ENCODE results near the gene EHMT1.

The EHMT1 gene

DNA sequence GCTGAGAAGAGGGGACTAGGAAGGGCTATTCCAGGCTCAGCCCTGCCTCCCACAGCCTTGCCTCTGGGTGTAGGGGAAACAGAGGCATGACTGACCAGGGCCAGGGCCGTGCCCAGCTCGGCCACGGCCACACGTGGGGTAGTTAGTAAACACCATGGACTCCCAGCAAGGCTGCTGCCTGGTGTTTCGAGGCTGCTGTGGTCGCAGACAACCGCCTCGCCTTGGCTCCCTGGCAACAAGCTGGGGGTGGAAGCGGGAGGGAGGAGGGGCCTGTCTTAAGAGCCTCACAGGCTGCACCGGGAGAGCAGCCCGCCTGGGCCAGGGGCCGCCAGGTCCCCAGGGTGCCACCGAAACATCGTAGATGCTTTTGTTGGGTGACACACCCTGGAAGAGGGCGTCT is 168.6 kb downstream of the EHMT1 start:
- Histone ChIP-seq H3K27me3 (ENCODE audit: control insufficient read depth in 2 of 2, insufficient read depth in 2 of 2, low read length in 2 of 2) (no peaks in the 10 kb centered on the region), H3K9ac (ENCODE audit: low read depth in 1 of 2, low read length in 2 of 2) (no peak overlapping the region), H3K9me3 (ENCODE audit: control insufficient read depth in 2 of 2, low read length in 2 of 2) (no peaks in the 10 kb centered on the region), H3K27ac (ENCODE audit: low read depth in 2 of 2, low read length in 2 of 2) (no peak overlapping the region), H3K4me3 (ENCODE audit: low read length in 2 of 2) (no peak overlapping the region), H3K36me3 (ENCODE audit: control insufficient read depth in 2 of 2, insufficient read depth in 2 of 2, low read length in 2 of 2) (peaks cover 25 to 50% of the 10 kb centered on the region in 2 donors), H3K4me1 (ENCODE audit: control insufficient read depth in 2 of 2, insufficient read depth in 2 of 2, low read length in 2 of 2) (peaks cover 14 to 15% of the 10 kb centered on the region in 2 donors)

DNA sequence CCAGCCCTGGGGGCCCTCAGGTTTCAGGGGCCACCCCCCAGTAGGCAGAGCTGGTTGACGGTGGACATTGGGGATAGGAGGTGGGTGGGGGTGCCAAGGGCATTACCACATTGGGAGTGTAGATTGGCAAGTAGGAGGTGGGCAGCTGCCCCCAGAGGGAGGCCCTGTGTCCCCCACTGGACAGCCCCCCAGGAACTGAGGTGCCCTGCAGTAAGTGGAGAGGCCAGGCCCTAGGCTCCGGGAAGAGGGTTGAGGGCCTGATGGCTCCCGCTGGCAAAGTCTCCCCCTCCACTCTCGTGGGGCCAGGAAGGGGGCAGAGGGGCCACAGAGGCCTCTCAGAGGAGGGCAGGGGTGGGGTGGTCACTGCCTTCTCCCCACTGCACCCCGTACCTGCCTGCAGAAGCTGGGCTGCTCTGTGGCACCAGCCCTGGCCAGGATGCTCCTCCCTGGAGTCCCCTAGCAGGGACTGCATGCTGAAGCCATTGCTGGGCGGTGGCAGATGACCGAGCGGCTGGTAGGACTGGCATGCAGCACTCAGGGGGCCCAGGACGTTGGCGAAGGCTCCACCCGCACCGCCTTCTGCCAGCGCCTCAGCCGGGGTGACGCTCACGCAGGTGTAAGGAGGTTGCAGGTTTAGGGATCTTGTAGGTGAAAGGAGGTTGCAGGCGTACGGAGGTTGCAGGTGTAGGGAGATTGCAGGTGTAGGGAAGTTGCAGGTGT is 169.1 kb downstream of the EHMT1 start:
- no peaks in the 10 kb centered on the region for H3K27me3 ChIP-seq (ENCODE audit: control insufficient read depth in 2 of 2, insufficient read depth in 2 of 2, low read length in 2 of 2)
- no peaks in the 10 kb centered on the region for H3K9me3 ChIP-seq (ENCODE audit: control insufficient read depth in 2 of 2, low read length in 2 of 2)
- peak overlapping the region; percentile 24 to 65 for H3K9ac ChIP-seq (ENCODE audit: low read depth in 1 of 2, low read length in 2 of 2)
- peaks cover 14 to 15% of the 10 kb centered on the region in 2 donors for H3K4me1 ChIP-seq (ENCODE audit: control insufficient read depth in 2 of 2, insufficient read depth in 2 of 2, low read length in 2 of 2)
- H3K27ac ChIP-seq (ENCODE audit: low read depth in 2 of 2, low read length in 2 of 2): peak overlapping the region; percentile 82 to 90
- H3K4me3 ChIP-seq (ENCODE audit: low read length in 2 of 2): peak overlapping the region; percentile 57 to 66
- peaks cover 23 to 48% of the 10 kb centered on the region in 2 donors for H3K36me3 ChIP-seq (ENCODE audit: control insufficient read depth in 2 of 2, insufficient read depth in 2 of 2, low read length in 2 of 2)

DNA sequence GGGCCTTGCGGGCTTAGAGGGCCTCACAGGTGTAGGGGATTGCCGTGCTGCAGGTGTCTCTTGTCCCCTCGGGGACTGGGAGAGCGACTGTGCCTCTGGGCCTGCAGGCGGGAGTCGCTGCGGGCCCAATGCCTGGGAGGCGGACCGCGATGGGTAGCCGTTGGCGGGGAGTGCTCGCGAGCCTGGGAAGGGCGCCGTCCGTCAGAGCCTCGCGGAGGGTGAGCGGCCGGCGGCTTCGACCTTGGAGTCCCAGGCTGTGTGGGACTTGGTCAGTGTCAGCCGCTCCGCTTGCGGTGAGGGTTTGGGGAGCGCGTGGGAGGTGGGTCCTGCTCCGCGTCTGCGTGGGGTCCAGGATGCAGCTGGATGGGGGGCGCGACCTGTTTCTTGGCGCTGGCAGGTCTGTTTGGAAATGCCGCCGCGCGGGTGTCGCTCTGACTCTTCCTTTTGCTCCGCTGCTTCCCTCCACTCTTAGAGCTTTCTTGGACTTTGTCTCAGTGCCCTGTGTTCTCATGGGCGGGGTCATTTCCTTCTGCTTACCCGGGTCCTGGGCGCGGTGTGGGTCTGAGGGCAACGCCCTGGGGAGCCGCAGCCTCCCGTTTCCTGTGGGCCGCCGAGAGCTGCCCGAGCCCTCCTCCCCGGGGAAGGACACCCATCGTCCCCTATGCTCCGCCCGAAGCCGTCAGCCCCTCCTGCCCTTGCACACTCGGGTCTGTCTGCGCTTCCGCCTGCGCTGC is 169.9 kb downstream of the EHMT1 start:
- H3K9me3 ChIP-seq (ENCODE audit: control insufficient read depth in 2 of 2, low read length in 2 of 2): no peaks in the 10 kb centered on the region
- peak overlapping the region; percentile 65 to 68 for H3K9ac ChIP-seq (ENCODE audit: low read depth in 1 of 2, low read length in 2 of 2)
- peaks cover 28 to 50% of the 10 kb centered on the region in 2 donors for H3K36me3 ChIP-seq (ENCODE audit: control insufficient read depth in 2 of 2, insufficient read depth in 2 of 2, low read length in 2 of 2)
- H3K27ac ChIP-seq (ENCODE audit: low read depth in 2 of 2, low read length in 2 of 2): peak overlapping the region; percentile 82 to 90
- peak overlapping the region; percentile 57 to 66 for H3K4me3 ChIP-seq (ENCODE audit: low read length in 2 of 2)
- peaks cover 14 to 15% of the 10 kb centered on the region in 2 donors for H3K4me1 ChIP-seq (ENCODE audit: control insufficient read depth in 2 of 2, insufficient read depth in 2 of 2, low read length in 2 of 2)
- no peaks in the 10 kb centered on the region for H3K27me3 ChIP-seq (ENCODE audit: control insufficient read depth in 2 of 2, insufficient read depth in 2 of 2, low read length in 2 of 2)

- Histone ChIP-seq H3K4me1 (ENCODE audit: control insufficient read depth in 2 of 2, insufficient read depth in 2 of 2, low read length in 2 of 2) (peaks cover 14 to 15% of the 10 kb centered on the region in 2 donors), H3K4me3 (ENCODE audit: low read length in 2 of 2) (peak overlapping the region; percentile 32 to 54), H3K27me3 (ENCODE audit: control insufficient read depth in 2 of 2, insufficient read depth in 2 of 2, low read length in 2 of 2) (no peaks in the 10 kb centered on the region), H3K36me3 (ENCODE audit: control insufficient read depth in 2 of 2, insufficient read depth in 2 of 2, low read length in 2 of 2) (peaks cover 31 to 47% of the 10 kb centered on the region in 2 donors), H3K9ac (ENCODE audit: low read depth in 1 of 2, low read length in 2 of 2) (peak overlapping the region; percentile 60 to 68), H3K27ac (ENCODE audit: low read depth in 2 of 2, low read length in 2 of 2) (peak overlapping the region; percentile 82 to 90), H3K9me3 (ENCODE audit: control insufficient read depth in 2 of 2, low read length in 2 of 2) (no peaks in the 10 kb centered on the region)
These were observed 170.6 kb downstream of the EHMT1 start for GRCh38 chr9:137789295-137789895.

DNA sequence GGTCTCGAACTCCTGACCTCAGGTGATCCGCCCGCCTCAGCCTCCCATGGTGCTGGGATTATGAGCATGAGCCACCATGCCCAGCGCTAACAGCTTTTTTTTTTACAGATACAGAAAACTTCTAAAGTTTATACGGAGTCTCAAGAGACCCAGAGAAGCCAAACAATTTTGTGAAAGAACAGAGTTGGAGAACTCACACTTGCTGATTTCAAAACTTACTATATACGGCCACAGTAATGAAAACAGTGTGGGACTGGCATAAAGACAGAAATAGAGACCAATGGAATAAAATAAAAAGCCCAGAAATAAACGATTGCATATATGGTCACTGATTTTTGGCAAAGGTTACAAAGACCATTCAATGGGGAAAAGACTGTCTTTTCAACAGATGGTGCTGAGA is 173.1 kb downstream of the EHMT1 start:
- H3K36me3 ChIP-seq (ENCODE audit: control insufficient read depth in 2 of 2, insufficient read depth in 2 of 2, low read length in 2 of 2): peaks cover 34 to 43% of the 10 kb centered on the region in 2 donors

DNA sequence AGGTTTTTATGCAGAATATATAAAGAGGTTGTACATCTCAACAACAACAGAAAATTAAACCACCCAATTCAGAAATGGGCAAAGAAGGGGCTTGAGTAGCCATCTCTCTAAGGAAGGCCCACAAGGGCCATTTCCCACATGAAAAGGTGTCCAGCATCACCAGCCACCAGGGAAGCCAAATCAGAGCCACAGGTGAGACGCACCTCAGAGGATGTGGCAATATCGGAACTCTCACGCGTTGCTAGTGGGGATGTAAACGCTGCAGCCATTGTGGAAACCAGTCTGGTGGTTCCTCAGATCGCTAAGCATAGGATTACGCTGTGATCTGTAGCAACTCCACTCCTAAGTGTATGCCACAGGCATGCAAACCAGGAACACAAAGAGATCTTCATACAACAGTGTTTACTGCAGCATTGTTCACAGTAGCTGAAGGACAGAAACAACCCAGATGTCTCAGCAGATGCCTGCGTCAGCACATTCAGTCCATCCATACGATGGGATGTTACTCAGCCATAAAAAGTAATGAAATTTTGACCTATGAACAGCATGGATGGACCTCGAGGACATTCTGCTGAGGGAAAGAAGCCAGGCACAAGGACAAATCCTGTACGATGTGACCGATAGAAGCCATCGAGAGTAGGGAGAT is 174.5 kb downstream of the EHMT1 start:
- no peak overlapping the region for H3K9ac ChIP-seq (ENCODE audit: low read depth in 1 of 2, low read length in 2 of 2)
- H3K9me3 ChIP-seq (ENCODE audit: control insufficient read depth in 2 of 2, low read length in 2 of 2): no peaks in the 10 kb centered on the region
- H3K36me3 ChIP-seq (ENCODE audit: control insufficient read depth in 2 of 2, insufficient read depth in 2 of 2, low read length in 2 of 2): peaks cover 36 to 48% of the 10 kb centered on the region in 2 donors
- H3K4me3 ChIP-seq (ENCODE audit: low read length in 2 of 2): no peak overlapping the region
- H3K4me1 ChIP-seq (ENCODE audit: control insufficient read depth in 2 of 2, insufficient read depth in 2 of 2, low read length in 2 of 2): peaks cover 7 to 11% of the 10 kb centered on the region in 2 donors
- H3K27ac ChIP-seq (ENCODE audit: low read depth in 2 of 2, low read length in 2 of 2): no peak overlapping the region
- H3K27me3 ChIP-seq (ENCODE audit: control insufficient read depth in 2 of 2, insufficient read depth in 2 of 2, low read length in 2 of 2): no peaks in the 10 kb centered on the region

More for the DNA sequence above, 173.1 kb downstream of the EHMT1 start:
- Histone ChIP-seq H3K9ac (ENCODE audit: low read depth in 1 of 2, low read length in 2 of 2) (no peak overlapping the region), H3K4me3 (ENCODE audit: low read length in 2 of 2) (no peak overlapping the region), H3K4me1 (ENCODE audit: control insufficient read depth in 2 of 2, insufficient read depth in 2 of 2, low read length in 2 of 2) (peaks cover 14 to 15% of the 10 kb centered on the region in 2 donors), H3K27ac (ENCODE audit: low read depth in 2 of 2, low read length in 2 of 2) (no peak overlapping the region), H3K27me3 (ENCODE audit: control insufficient read depth in 2 of 2, insufficient read depth in 2 of 2, low read length in 2 of 2) (no peaks in the 10 kb centered on the region), H3K9me3 (ENCODE audit: control insufficient read depth in 2 of 2, low read length in 2 of 2) (no peaks in the 10 kb centered on the region)

- Histone ChIP-seq H3K9me3 (ENCODE audit: control insufficient read depth in 2 of 2, low read length in 2 of 2) (no peaks in the 10 kb centered on the region), H3K9ac (ENCODE audit: low read depth in 1 of 2, low read length in 2 of 2) (no peak overlapping the region), H3K36me3 (ENCODE audit: control insufficient read depth in 2 of 2, insufficient read depth in 2 of 2, low read length in 2 of 2) (peaks cover 49 to 66% of the 10 kb centered on the region in 2 donors), H3K4me3 (ENCODE audit: low read length in 2 of 2) (no peak overlapping the region), H3K4me1 (ENCODE audit: control insufficient read depth in 2 of 2, insufficient read depth in 2 of 2, low read length in 2 of 2) (peaks cover 0 to under 1% of the 10 kb centered on the region in 2 donors), H3K27me3 (ENCODE audit: control insufficient read depth in 2 of 2, insufficient read depth in 2 of 2, low read length in 2 of 2) (no peaks in the 10 kb centered on the region), H3K27ac (ENCODE audit: low read depth in 2 of 2, low read length in 2 of 2) (no peak overlapping the region)
These were observed 176.4 kb downstream of the EHMT1 start for GRCh38 chr9:137795156-137795666.

- Histone ChIP-seq H3K4me3 (ENCODE audit: low read length in 2 of 2) (no peak overlapping the region), H3K9me3 (ENCODE audit: control insufficient read depth in 2 of 2, low read length in 2 of 2) (no peaks in the 10 kb centered on the region), H3K27me3 (ENCODE audit: control insufficient read depth in 2 of 2, insufficient read depth in 2 of 2, low read length in 2 of 2) (no peaks in the 10 kb centered on the region), H3K36me3 (ENCODE audit: control insufficient read depth in 2 of 2, insufficient read depth in 2 of 2, low read length in 2 of 2) (peaks cover 46 to 70% of the 10 kb centered on the region in 2 donors), H3K27ac (ENCODE audit: low read depth in 2 of 2, low read length in 2 of 2) (no peak overlapping the region), H3K9ac (ENCODE audit: low read depth in 1 of 2, low read length in 2 of 2) (no peak overlapping the region), H3K4me1 (ENCODE audit: control insufficient read depth in 2 of 2, insufficient read depth in 2 of 2, low read length in 2 of 2) (no peaks in the 10 kb centered on the region)
These were observed 178.7 kb downstream of the EHMT1 start for GRCh38 chr9:137797206-137798120.

DNA sequence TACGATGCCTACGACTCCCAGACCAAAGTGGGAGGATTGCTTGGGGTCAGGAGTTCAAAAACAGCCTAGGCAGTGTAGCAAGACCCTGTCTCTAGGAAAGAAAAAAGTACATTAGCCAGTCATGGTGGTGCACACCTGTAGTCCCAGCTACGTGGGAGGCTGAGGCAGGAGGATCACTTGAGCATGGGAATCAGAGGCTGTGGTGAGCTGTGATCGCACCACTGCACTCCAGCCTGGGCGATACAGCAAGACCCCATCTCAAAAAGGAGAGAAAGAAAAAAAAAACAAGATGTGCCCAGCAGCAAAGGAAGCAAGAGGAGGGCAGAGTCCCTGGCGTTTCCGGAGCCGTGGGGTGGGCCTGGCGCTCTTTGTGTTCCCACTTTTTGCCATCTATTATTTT is 179.3 kb downstream of the EHMT1 start:
- no peaks in the 10 kb centered on the region for H3K27me3 ChIP-seq (ENCODE audit: control insufficient read depth in 2 of 2, insufficient read depth in 2 of 2, low read length in 2 of 2)
- peaks cover 44 to 71% of the 10 kb centered on the region in 2 donors for H3K36me3 ChIP-seq (ENCODE audit: control insufficient read depth in 2 of 2, insufficient read depth in 2 of 2, low read length in 2 of 2)
- no peak overlapping the region for H3K4me3 ChIP-seq (ENCODE audit: low read length in 2 of 2)
- H3K4me1 ChIP-seq (ENCODE audit: control insufficient read depth in 2 of 2, insufficient read depth in 2 of 2, low read length in 2 of 2): no peaks in the 10 kb centered on the region
- H3K9ac ChIP-seq (ENCODE audit: low read depth in 1 of 2, low read length in 2 of 2): no peak overlapping the region
- H3K27ac ChIP-seq (ENCODE audit: low read depth in 2 of 2, low read length in 2 of 2): no peak overlapping the region
- H3K9me3 ChIP-seq (ENCODE audit: control insufficient read depth in 2 of 2, low read length in 2 of 2): no peaks in the 10 kb centered on the region
